Endothelial cell of hepatic sinusoid (primary cell): ENCODE measurements around the gene C11orf42.

ENCODE experiments used
- in situ Hi-C: cut with HindIII; loops from 2 replicates; pipeline ENCODE4 v1.10.0; 2017; ENCODE audit warnings: low sequenced_read_pairs

Gene C11orf42

GRCh38 chr11:6251990-6252473 is 46.7 kb downstream of the C11orf42 start:
- in situ Hi-C loops: no loop called here

- in situ Hi-C loops: no loop called here
Observed at GRCh38 chr11:6253197-6253596, 47.8 kb downstream of the C11orf42 start.

- in situ Hi-C loops: no loop called here
Observed at GRCh38 chr11:6258141-6258540, 52.8 kb downstream of the C11orf42 start.

- in situ Hi-C loops: no loop called here
Observed at GRCh38 chr11:6258571-6259081, 53.3 kb downstream of the C11orf42 start.

- in situ Hi-C loops: loop anchor here (5.0 kb wide), 1 partner anchor 87 kb away; no protein-coding TSS in a partner anchor
Observed at GRCh38 chr11:6260207-6260726, 54.9 kb downstream of the C11orf42 start.
